ENCODE measurements around the gene CD248. TPM values are rescaled to one million over a fixed set of nuclear protein-coding genes. Genes with fewer than 3 reads are reported as not detected.

CD248 gene
- total RNA-seq, 1 donor from 2014 or later, result 31.9 TPM

- Mint-ChIP-seq H3K27ac (no peak overlapping the region), H3K27me3 (no peaks in the 10 kb centered on the region), H3K36me3 (no peaks in the 10 kb centered on the region), H3K4me1 (ENCODE audit: unreplicated experiment) (peaks cover 7% of the 10 kb centered on the region), H3K9me3 (no peaks in the 10 kb centered on the region), H3K4me3 (no peak overlapping the region)
- no peak for TF ChIP-seq CTCF (conservative IDR thresholded peaks at IDR 0.05)
- no peak for DNase-seq (ENCODE audit: extremely low spot score, unreplicated experiment)
These were observed 21.7 kb upstream of the CD248 start for GRCh38 chr11:66338276-66339161.

GRCh38 chr11:66337103-66337899 is 20.5 kb upstream of the CD248 start:
- Mint-ChIP-seq H3K27ac (no peak overlapping the region), H3K27me3 (no peaks in the 10 kb centered on the region), H3K4me3 (peak overlapping the region; percentile 94), H3K4me1 (ENCODE audit: unreplicated experiment) (peaks cover 4% of the 10 kb centered on the region), H3K36me3 (no peaks in the 10 kb centered on the region), H3K9me3 (no peaks in the 10 kb centered on the region)
- no peak for TF ChIP-seq CTCF (conservative IDR thresholded peaks at IDR 0.05)
- DNase-seq (ENCODE audit: extremely low spot score, unreplicated experiment), result no peak

GRCh38 chr11:66336234-66337102 is 19.6 kb upstream of the CD248 start, which contains the start of gene RIN1:
TSS of gene RIN1 (minus strand) at chr11:66336434. CDS start at chr11:66336402, 32 bp downstream.
- Mint-ChIP-seq H3K9me3 (no peaks in the 10 kb centered on the region), H3K27ac (peak within 1 kb of the TSS; percentile 76)
- peak; percentile 69 for TF ChIP-seq CTCF (conservative IDR thresholded peaks at IDR 0.05)

DNA sequence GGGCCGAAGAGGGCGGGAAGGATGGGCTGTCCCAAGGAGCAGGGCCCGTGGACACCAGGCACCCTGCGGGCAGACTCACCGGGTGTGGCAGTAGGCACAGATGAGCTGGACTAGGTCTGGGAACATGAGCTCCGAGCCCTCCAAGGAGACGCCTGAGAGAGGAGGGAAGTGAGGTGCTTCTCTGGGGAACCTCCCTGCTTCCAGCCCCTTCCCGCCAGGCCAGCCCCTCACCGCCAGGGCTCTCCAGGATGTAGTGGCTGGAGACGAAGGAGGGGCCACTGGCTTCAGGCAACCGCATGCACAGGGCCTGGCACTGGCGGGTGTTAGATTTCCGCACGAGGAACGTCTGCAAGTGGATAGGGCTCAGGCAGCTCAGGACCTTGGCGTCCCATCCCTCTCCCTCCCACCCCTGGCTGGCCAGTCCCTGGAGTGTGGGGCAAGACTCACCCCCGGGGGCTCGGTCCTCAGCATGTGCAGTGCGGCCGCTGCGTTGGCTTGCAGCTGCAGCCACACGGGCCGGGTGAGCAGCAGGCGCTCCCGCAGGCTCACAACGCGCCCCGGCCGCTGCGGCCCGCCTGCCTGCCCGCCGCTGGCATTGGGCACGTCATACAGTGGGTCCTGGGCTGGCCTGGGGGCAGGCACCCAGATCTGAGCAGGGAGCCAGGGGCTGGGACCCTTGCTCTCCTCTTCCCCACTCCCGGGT is 18.8 kb upstream of the CD248 start:
- no peaks in the 10 kb centered on the region for H3K36me3 Mint-ChIP-seq
- H3K27me3 Mint-ChIP-seq, result no peaks in the 10 kb centered on the region
- TF ChIP-seq CTCF (conservative IDR thresholded peaks at IDR 0.05), result no peak
- no peaks in the 10 kb centered on the region for H3K9me3 Mint-ChIP-seq
- peaks cover 4% of the 10 kb centered on the region for H3K4me1 Mint-ChIP-seq (ENCODE audit: unreplicated experiment)
- peak overlapping the region; percentile 76 for H3K27ac Mint-ChIP-seq
- no peak for DNase-seq (ENCODE audit: extremely low spot score, unreplicated experiment)
- peak overlapping the region; percentile 94 for H3K4me3 Mint-ChIP-seq

More at GRCh38 chr11:66336234-66337102, 19.6 kb upstream of the CD248 start, which contains the start of gene RIN1:
- Mint-ChIP-seq H3K27me3 (no peaks in the 10 kb centered on the region), H3K4me1 (ENCODE audit: unreplicated experiment) (peaks cover 4% of the 10 kb centered on the region), H3K4me3 (peak within 1 kb of the TSS; percentile 94), H3K36me3 (no peaks in the 10 kb centered on the region)
- no peak for DNase-seq (ENCODE audit: extremely low spot score, unreplicated experiment)

Measured in type B pancreatic cell (in vitro differentiated cells).